ENCODE measurements around the gene CADPS. TPM values are rescaled to one million over a fixed set of nuclear protein-coding genes. Genes with fewer than 3 reads are reported as not detected.

CADPS gene
- total RNA-seq, 1 experiment from 2014 or later: not detected

DNA sequence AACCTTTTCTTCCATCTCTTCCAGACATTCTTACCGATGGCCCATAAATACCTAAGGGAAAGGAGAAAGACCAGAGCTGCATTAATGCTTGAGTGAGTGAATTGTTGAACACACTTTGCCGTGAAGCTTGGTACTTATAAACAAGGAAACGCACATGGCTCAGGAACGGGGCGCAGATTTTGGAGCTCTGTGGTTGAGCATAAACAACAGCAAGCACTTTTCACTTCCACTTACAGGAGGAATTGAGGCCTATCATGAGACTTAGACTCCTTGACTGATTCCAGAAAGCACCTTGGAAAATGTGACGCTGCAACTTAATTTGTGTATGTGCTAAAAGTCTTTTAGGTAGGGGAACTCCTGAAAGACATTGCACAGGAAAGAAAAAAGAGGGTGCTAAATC, 304.3 kb downstream of the CADPS start:
- BruUV-seq (replicated peaks): no TSS peak
- no peaks in the 10 kb centered on the region for H3K9me3 ChIP-seq (ENCODE audit: control insufficient read depth, insufficient read depth, low read depth, low read length)
- H3K36me3 ChIP-seq (ENCODE audit: control insufficient read depth, insufficient read depth, low read length): no peaks in the 10 kb centered on the region
- H3K4me3 ChIP-seq (ENCODE audit: low read depth in 2 of 2, low read length in 2 of 2): no peak overlapping the region
- ChIA-PET POLR2A (no interaction called here), CTCF (no interaction called here)
- TF ChIP-seq POLR2AphosphoS5 (IDR thresholded peaks at IDR 0.05; ENCODE audit: low read depth, low read length): no peak
- TF ChIP-seq, protein P1, sequence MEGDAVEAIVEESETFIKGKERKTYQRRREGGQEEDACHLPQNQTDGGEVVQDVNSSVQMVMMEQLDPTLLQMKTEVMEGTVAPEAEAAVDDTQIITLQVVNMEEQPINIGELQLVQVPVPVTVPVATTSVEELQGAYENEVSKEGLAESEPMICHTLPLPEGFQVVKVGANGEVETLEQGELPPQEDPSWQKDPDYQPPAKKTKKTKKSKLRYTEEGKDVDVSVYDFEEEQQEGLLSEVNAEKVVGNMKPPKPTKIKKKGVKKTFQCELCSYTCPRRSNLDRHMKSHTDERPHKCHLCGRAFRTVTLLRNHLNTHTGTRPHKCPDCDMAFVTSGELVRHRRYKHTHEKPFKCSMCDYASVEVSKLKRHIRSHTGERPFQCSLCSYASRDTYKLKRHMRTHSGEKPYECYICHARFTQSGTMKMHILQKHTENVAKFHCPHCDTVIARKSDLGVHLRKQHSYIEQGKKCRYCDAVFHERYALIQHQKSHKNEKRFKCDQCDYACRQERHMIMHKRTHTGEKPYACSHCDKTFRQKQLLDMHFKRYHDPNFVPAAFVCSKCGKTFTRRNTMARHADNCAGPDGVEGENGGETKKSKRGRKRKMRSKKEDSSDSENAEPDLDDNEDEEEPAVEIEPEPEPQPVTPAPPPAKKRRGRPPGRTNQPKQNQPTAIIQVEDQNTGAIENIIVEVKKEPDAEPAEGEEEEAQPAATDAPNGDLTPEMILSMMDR (IDR thresholded peaks at IDR 0.05): no peak
- TF ChIP-seq, protein P2, sequence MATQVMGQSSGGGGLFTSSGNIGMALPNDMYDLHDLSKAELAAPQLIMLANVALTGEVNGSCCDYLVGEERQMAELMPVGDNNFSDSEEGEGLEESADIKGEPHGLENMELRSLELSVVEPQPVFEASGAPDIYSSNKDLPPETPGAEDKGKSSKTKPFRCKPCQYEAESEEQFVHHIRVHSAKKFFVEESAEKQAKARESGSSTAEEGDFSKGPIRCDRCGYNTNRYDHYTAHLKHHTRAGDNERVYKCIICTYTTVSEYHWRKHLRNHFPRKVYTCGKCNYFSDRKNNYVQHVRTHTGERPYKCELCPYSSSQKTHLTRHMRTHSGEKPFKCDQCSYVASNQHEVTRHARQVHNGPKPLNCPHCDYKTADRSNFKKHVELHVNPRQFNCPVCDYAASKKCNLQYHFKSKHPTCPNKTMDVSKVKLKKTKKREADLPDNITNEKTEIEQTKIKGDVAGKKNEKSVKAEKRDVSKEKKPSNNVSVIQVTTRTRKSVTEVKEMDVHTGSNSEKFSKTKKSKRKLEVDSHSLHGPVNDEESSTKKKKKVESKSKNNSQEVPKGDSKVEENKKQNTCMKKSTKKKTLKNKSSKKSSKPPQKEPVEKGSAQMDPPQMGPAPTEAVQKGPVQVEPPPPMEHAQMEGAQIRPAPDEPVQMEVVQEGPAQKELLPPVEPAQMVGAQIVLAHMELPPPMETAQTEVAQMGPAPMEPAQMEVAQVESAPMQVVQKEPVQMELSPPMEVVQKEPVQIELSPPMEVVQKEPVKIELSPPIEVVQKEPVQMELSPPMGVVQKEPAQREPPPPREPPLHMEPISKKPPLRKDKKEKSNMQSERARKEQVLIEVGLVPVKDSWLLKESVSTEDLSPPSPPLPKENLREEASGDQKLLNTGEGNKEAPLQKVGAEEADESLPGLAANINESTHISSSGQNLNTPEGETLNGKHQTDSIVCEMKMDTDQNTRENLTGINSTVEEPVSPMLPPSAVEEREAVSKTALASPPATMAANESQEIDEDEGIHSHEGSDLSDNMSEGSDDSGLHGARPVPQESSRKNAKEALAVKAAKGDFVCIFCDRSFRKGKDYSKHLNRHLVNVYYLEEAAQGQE (IDR thresholded peaks at IDR 0.05; ENCODE audit: insufficient read depth in 1 of 2, low read depth in 2 of 2, low read length in 1 of 2): no peak
- TF ChIP-seq SIN3A (IDR thresholded peaks at IDR 0.05; ENCODE audit: borderline replicate concordance, insufficient read depth, low read depth, low read length): no peak
- no peaks in the 10 kb centered on the region for H3K4me1 ChIP-seq (ENCODE audit: control insufficient read depth, insufficient read depth, low read length)
- H3K27ac ChIP-seq (ENCODE audit: low read length): no peak overlapping the region
- DNase-seq (ENCODE audit: low read depth, low spot score) (no peak), ATAC-seq (no peak)
- no peaks in the 10 kb centered on the region for H3K27me3 ChIP-seq (ENCODE audit: control insufficient read depth, insufficient read depth, low read length)
- intact Hi-C loops (cut with micrococcal nuclease; ENCODE audit: unreplicated experiment) (no loop called here), in situ Hi-C loops (cut with HindIII; ENCODE audit: low pct_unique_long_range_greater_than_20kb, low sequenced_read_pairs) (no loop called here)

DNA sequence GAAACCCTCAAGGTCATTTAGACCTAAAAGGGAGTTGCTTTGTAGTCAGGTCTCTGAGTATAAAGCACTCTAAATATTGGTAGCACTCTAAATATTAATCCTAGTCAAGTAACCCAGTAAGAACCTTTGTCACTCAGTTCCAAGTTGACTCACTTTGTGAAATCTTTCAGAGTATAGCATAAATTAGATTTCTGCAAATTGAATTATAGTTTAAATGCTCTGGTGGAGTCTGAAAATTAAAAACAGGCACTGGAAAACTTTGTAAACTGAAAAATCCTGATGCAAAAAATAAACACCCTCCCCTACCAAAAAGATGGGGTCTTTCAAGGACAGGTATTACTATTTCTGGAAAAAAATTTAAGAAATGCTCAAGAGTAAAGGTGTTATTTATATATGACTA, 305.6 kb downstream of the CADPS start:
- H3K9me3 ChIP-seq (ENCODE audit: control insufficient read depth, insufficient read depth, low read depth, low read length): no peaks in the 10 kb centered on the region
- no peak overlapping the region for H3K4me3 ChIP-seq (ENCODE audit: low read depth in 2 of 2, low read length in 2 of 2)
- ChIA-PET POLR2A (no interaction called here), CTCF (no interaction called here)
- in situ Hi-C loops (cut with HindIII; ENCODE audit: low pct_unique_long_range_greater_than_20kb, low sequenced_read_pairs): no loop called here
- H3K36me3 ChIP-seq (ENCODE audit: control insufficient read depth, insufficient read depth, low read length): no peaks in the 10 kb centered on the region
- no peaks in the 10 kb centered on the region for H3K4me1 ChIP-seq (ENCODE audit: control insufficient read depth, insufficient read depth, low read length)
- no peak for DNase-seq (ENCODE audit: low read depth, low spot score)
- BruUV-seq (replicated peaks): no TSS peak
- H3K27ac ChIP-seq (ENCODE audit: low read length): no peak overlapping the region
- TF ChIP-seq SIN3A (IDR thresholded peaks at IDR 0.05; ENCODE audit: borderline replicate concordance, insufficient read depth, low read depth, low read length) (no peak), POLR2AphosphoS5 (IDR thresholded peaks at IDR 0.05; ENCODE audit: low read depth, low read length) (no peak), TCF7L2 (IDR thresholded peaks at IDR 0.05; ENCODE audit: low read depth, low read length) (no peak)
- TF ChIP-seq, protein P1 (IDR thresholded peaks at IDR 0.05): no peak
- TF ChIP-seq, protein P2 (IDR thresholded peaks at IDR 0.05; ENCODE audit: insufficient read depth in 1 of 2, low read depth in 2 of 2, low read length in 1 of 2): no peak
- intact Hi-C loops (cut with micrococcal nuclease; ENCODE audit: unreplicated experiment): no loop called here
- ATAC-seq: no peak
- no peaks in the 10 kb centered on the region for H3K27me3 ChIP-seq (ENCODE audit: control insufficient read depth, insufficient read depth, low read length)
